ENCODE measurements around the gene BICD2.

The BICD2 gene

DNA sequence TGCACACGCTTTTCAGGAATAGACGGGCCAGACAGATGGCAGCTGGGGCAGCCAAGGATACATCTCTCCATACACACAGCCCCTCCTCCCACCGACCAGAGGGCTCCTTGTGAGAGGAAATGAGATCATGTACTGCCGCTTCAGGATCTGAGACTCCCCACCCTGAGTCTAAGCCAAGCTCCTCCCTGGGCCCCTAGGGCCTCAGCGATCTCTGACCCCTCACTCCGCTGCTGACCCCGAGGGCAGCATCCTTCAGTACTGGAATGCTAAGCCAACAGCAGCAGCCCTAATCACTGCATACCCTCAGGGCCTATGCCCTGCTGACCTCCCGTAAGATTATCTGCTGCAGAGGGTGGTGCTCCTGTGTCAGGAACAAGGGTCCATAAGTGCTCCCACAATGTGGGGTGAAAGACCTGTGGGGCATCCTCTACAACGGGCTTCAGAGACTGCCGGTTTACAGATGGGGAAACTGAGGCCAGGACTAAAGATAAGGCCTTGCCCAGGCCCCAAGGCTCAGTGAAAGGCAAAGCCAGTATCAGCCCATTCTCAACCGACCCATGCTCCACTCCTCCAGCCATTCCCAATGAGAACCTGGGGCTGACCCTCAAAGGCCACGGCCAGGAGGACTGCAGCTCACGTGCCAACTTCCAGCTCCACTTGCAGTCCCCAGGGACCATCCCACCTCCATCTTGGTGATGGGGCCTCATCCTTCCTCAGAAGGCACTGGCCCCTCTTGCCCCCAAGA is 37.5 kb downstream of the BICD2 start:
- DNase-seq: no peak

GRCh38 chr9:92726348-92726747 is 38.3 kb downstream of the BICD2 start:
- DNase-seq: no peak

- no peak for DNase-seq
Measured at GRCh38 chr9:92725766-92726165, 38.9 kb downstream of the BICD2 start.

DNA sequence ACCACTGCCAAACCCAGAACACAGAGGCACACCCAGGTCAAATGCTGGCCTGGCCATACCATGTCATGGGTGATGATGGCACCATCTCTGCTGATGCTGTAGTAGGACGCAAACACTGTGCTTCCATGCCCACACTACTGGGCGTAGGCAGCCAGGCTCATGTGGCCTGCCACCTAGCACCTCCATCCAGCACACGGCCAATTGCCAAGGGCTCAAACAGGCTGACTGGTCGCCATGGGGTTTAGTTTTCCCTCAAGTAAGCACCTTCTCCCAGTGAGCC is 39.4 kb downstream of the BICD2 start:
- no peak for DNase-seq

DNA sequence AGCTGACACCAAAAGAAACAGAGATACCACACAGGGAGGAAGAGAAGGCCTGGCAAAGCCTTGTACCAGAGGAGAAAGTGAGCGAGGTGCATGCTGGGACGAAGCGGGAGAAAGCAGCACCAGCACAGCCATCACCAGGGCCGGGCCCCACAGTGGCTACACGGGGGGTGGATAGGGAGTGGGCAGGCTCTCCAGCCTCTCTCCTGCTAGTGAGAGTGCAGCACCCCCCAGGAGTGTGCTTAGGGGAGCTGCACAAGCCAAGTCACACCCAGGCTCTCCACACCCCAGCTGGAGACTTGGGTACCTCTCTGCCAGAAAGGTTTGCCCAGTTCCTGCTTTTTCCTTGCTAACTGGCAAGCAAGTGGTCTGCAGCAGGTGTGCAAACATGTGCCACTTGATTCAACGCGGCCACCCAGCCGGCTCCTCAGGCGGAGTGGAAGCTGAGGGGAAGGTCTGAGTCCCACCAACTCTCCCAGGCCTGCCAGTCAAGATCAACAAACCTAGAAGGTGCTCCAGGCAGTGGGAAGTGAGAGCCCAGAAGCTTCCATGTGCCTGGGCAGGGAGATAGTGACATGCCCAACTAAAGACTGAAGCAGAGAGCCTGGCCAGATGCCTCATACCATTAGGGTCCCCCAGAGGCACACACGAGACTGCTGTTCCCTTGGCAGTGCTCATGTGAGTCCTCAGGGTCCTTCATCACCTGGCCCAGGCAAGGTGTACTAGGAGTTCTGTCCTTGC is 39.9 kb downstream of the BICD2 start:
- no peak for DNase-seq

DNA sequence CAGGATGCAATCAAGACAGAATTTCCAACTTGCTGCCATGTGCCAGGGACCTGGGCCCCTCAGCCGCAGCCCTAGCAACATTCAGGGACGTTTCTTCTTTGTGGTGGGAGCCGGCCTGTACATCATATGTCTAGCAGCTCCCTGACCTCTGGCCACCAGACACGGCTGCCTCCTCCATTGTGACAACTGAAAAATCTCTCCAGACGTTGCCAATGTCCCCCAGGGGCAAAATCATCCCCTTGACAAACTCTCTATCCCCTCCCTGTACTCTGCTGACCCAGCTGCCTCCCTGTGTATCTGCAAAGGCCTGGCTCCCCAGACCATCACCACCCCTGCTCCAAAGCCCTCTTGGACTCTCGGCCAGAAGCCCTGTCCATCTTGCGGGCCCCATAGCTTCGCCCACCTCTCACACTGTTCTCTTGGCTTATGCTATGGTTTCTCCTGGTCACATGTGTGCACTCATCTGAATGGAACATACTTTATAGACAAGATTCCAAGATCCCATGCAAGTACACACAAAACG is 40.8 kb downstream of the BICD2 start:
- DNase-seq: no peak

DNA sequence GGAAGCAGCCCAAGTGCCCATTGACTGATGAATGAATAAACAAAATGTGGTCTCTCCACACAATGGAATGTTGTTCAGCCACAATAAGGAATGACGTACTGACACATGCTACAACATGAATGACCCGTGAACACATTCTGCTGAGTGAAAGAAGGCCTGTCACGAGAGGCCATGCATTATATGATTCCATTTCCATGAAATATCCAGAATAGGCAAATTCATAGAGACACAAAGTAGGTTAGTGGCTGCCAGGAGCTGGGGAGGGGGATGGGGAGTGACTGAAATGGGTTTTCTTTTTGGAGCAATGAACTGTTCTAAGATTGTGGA is 41.4 kb downstream of the BICD2 start:
- DNase-seq: no peak

- DNase-seq: no peak
Measured at GRCh38 chr9:92722386-92723298, 42.0 kb downstream of the BICD2 start.

DNA sequence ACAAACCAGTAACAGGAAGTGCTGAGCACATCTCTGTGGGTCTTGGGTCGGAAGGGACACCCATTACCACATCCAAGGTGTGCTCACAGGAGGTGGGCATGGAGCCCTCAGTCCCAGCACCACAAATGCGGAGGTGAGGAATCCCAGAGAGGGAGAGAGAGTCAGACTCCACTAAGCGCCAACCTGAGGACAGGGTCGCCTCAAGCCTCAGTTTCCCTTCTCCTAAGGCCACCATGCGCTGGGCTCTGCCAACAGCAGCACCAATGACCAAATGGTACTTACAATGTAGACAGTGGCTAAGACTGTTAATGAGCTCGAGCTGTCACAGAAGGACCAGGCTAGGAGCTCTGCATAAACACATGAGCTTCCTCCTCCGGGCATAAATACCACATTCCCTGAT is 43.1 kb downstream of the BICD2 start:
- DNase-seq: no peak

- no peak for DNase-seq
Measured at GRCh38 chr9:92720807-92721535, 43.7 kb downstream of the BICD2 start.

DNA sequence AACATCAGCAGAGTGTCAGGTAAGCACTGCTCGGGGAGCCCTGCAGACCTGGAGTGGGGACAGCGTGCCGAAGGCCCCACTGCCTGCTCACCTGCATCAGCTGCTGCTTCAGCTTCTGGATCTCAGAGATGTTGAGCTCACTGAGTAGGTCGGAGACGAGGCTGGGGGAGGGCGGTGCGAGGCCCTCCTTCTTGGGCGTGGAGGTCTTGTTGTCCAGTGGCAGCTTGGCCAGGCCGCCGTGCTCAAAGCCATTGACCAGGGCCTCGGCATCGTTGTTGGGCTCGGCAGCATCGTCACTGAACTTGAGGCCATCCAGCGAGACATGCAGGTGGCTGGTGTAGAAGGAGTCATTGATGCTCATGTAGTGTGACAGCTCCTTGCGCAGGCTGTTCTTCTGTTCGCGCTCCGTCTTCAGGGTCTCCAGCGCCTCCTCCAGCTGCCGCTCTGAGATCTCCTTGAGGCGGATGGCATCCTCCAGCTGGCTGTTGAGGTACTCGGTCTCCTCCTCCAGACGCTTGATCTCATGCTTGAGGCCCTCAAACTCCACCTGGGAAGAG is 44.3 kb downstream of the BICD2 start:
- DNase-seq: no peak

- DNase-seq: no peak
Measured at GRCh38 chr9:92719028-92719647, 45.5 kb downstream of the BICD2 start.

- DNase-seq: no peak
Measured at GRCh38 chr9:92718086-92719001, 46.3 kb downstream of the BICD2 start.

DNA sequence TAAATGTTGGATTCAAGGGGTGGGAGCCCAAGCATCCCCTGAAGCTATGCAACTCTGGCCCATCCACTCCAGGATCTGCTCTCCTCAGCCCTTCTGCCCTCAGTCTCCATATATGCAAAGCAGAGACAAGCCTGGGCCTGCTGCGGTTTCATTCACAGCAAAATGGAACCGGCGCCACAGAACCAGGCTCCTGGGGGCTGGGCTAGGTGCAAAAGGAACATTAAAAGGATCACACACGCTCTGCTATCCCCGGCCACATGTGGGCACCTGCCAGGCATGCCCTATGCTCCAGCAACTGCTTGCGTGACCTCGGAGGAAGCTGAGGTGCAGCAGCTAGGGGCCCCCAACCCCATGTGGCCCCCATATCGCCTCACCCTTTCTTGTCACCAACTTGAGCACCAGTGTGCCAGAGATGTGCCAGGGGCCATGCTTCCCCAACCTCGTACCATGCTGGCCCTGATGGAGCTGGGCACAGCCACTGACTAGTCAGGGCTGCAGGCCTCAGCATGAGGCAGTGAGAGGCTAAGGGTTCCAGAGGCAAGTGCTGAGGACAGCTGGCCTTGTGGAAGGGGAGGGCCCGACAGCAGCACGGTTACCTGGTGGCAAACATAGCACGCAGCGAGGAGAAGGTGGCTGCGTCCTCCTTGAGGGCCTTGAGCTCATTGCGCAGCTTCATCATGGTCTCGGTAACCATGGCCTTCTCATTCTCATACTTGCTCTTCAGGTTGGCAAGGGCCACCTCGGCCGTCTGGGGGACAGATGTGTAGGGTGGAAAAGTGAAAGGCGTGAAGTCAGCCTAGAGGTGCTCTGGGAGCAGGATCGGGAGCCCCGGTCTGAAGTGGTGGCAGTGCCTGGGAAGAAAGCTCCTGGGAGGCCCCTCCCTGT is 47.2 kb downstream of the BICD2 start:
- DNase-seq: no peak

GRCh38 chr9:92716557-92716956 is 48.1 kb downstream of the BICD2 start:
- peak; percentile 88 for DNase-seq

- DNase-seq: no peak
Measured at GRCh38 chr9:92715488-92716231, 49.0 kb downstream of the BICD2 start.

DNA sequence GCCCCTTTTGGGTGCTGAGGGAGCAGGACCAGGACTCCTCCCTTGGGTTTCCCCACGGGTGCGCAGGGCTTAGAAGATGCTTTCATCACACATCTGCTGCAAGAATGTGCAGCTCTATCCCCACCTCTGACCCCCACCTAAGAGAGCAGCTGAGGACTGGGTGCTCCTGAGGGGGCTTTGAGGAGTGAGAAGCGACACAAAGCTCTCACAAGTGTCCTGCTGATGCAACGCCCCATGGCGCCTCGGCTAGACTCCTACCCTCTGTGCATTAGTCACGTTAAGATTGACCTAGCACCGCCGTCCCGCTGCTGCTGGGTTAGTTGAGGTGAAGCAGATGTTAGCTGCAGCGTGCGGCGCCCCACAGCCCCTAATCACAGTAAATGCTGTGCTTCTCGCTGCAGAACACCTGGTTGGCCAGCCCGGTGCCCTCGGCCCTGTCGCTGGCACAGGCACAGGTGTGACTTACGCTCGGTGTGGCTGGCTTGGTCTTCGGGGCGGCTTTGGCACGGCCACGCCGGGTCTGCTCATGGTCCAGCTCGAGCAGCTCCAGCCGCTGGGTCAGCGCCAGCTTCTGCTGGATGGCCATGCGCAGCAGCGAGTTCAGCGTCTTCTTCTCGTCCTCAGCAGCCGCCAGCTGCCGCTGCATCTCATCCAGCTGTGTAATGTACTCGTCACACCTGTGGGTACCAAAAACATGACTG is 49.7 kb downstream of the BICD2 start:
- no peak for DNase-seq

GRCh38 chr9:92714016-92714415 is 50.6 kb downstream of the BICD2 start:
- DNase-seq: no peak

Measured in T-helper 9 cell (primary cell).